HepG2 (cell line): Measurements from ENCODE around the gene CNTFR. TPM values are rescaled to one million over a fixed set of nuclear protein-coding genes. Genes with fewer than 3 reads are reported as not detected.

Experiments used
- ATAC-seq: fragments of 200-7000 bp; cut with Tn5 transposase; 3 replicates; pipeline ENCODE4 v1.9.1; 2020; ENCODE audit warnings: mild to moderate bottlenecking, moderate library complexity
- BruUV-seq: library from RNA; stranded (reverse); fragments of 400-500 nt; replicated peaks from 2 replicates; lab custom pipeline; 2021; lab: Mats Ljungman, UMichigan
- CTCF ChIA-PET: fragments of 300-600 bp; formaldehyde crosslinking; extraction: SDS; loops from one replicate; lab custom pipeline; 2021; ENCODE audit warnings: low total read pairs, inconsistent platforms, low intra/inter-chr PET ratio; lab: Yijun Ruan, JAX
- POLR2A ChIA-PET: fragments of 350-600 bp; sonication (Branson Sonifier 250); formaldehyde crosslinking; loops from one replicate; lab custom pipeline; 2020; ENCODE audit warnings: antibody characterized with exemption, inconsistent platforms; lab: Yijun Ruan, JAX
- DNase-seq: peaks from one replicate; pipeline ENCODE4 v3.0.0-alpha.2; 2015; ENCODE audit warnings: low spot score
- FAIRE-seq: peaks from 3 replicates; lab custom pipeline; 2011; peaks lifted over from hg19 to GRCh38; lab: Jason Lieb, UNC
- H2AFZ ChIP-seq: one replicate; pipeline ENCODE4 v1.6.1; 2011; ENCODE audit warnings: low read length, inconsistent platforms
- H3K27ac ChIP-seq: fragments of 300-600 bp; 3 replicates; pipeline ENCODE4 v1.8.0; 2011; ENCODE audit warnings: mixed run types, mild to moderate bottlenecking, mixed read lengths, low read length, inconsistent platforms; ENCODE audit not compliant: insufficient read depth; ENCODE audit errors: extremely low read length
- H3K27me3 ChIP-seq, 2 experiments: fragments of 200-600 bp in 1 of 2; 2 replicates in 1 of 2; 3 replicates in 1 of 2; pipeline versions ENCODE4 v1.6.0 to v1.8.0; 2011; ENCODE audit warnings: low read length in 2 of 2, mild to moderate bottlenecking in 2 of 2, moderate library complexity in 2 of 2, inconsistent platforms in 1 of 2; ENCODE audit not compliant: insufficient read depth in 2 of 2, control insufficient read depth in 1 of 2
- H3K36me3 ChIP-seq, 2 experiments: fragments of 200-600 bp in 1 of 2; replicated peaks in 1 of 2; 2 replicates in 1 of 2; 3 replicates in 1 of 2; pipeline versions ENCODE4 v1.5.1 to v1.8.0; 2011; ENCODE audit warnings: low read length in 2 of 2, inconsistent platforms in 1 of 2; ENCODE audit not compliant: insufficient read depth in 2 of 2, control insufficient read depth in 1 of 2
- H3K4me1 ChIP-seq: 2 replicates; pipeline ENCODE4 v1.5.1; 2012; ENCODE audit warnings: low read length, inconsistent platforms; ENCODE audit not compliant: insufficient read depth
- H3K4me2 ChIP-seq: 2 replicates; pipeline ENCODE4 v1.6.0; 2011; ENCODE audit warnings: low read depth, low read length, inconsistent platforms
- H3K4me3 ChIP-seq, 3 experiments: fragments of 200-600 bp in 1 of 3; sonication (generic), shearing (Covaris generic) in 1 of 3; replicated peaks in 1 of 3; 2 replicates each; pipeline ENCODE4 v1.5.1; 2011 to 2016; ENCODE audit warnings: low read length in 3 of 3, inconsistent platforms in 2 of 3, low read depth in 2 of 3, mild to moderate bottlenecking in 2 of 3, control low read depth in 1 of 3, mixed read lengths in 1 of 3; ENCODE audit not compliant: insufficient read depth in 1 of 3
- H3K79me2 ChIP-seq: one replicate; pipeline ENCODE4 v1.6.1; 2011; ENCODE audit warnings: low read length, inconsistent platforms; ENCODE audit not compliant: insufficient read depth
- H3K9ac ChIP-seq: 2 replicates; pipeline ENCODE4 v1.6.0; 2011; ENCODE audit warnings: mild to moderate bottlenecking, low read depth, low read length, inconsistent platforms; ENCODE audit not compliant: insufficient read depth
- H3K9me3 ChIP-seq: 2 replicates; pipeline ENCODE4 v1.5.1; 2012; ENCODE audit warnings: mild to moderate bottlenecking, low read length
- H4K20me1 ChIP-seq: 2 replicates; pipeline ENCODE4 v1.6.0; 2011; ENCODE audit warnings: inconsistent platforms, mild to moderate bottlenecking, low read length, moderate library complexity; ENCODE audit not compliant: insufficient read depth
- FOXJ3 ChIP-seq: sonication (generic); formaldehyde crosslinking; IDR thresholded peaks from 2 replicates; pipeline ENCODE4 v1.4.0; 2020; ENCODE audit warnings: missing genetic modification reagents, mild to moderate bottlenecking, borderline replicate concordance
- HMGXB4 ChIP-seq, 2 experiments: sonication (generic) in 1 of 2; formaldehyde crosslinking in 1 of 2; IDR thresholded peaks; 2 replicates each; pipeline versions ENCODE4 v1.4.0 to v1.6.1; 2018 to 2020; ENCODE audit warnings: missing genetic modification reagents in 2 of 2, borderline replicate concordance in 1 of 2, low read depth in 1 of 2, mild to moderate bottlenecking in 1 of 2, missing biosample characterization in 1 of 2
- HNRNPL ChIP-seq: fragments of 200-400 bp; formaldehyde crosslinking; IDR thresholded peaks from 2 replicates; pipeline ENCODE4 v1.6.1; 2017; ENCODE audit warnings: mild to moderate bottlenecking, low read depth, low read length
- MYC ChIP-seq: sonication (generic); formaldehyde crosslinking; IDR thresholded peaks from 2 replicates; pipeline ENCODE4 v1.9.0; 2021; ENCODE audit warnings: missing genetic modification reagents, borderline replicate concordance
- POGK ChIP-seq: sonication (generic); formaldehyde crosslinking; conservative IDR thresholded peaks from 2 replicates; pipeline ENCODE4 v1.8.0; 2022; ENCODE audit warnings: mild to moderate bottlenecking, moderate library complexity, missing genetic modification reagents
- RAD21 ChIP-seq: fragments of 450-650 bp; formaldehyde crosslinking; IDR thresholded peaks from 2 replicates; pipeline ENCODE4 v1.5.0; 2020; ENCODE audit warnings: mild to moderate bottlenecking
- SALL1 ChIP-seq: sonication (generic); formaldehyde crosslinking; IDR thresholded peaks from 2 replicates; pipeline ENCODE4 v1.8.0; 2022; ENCODE audit warnings: mild to moderate bottlenecking, missing genetic modification reagents
- SRY ChIP-seq: sonication (generic); formaldehyde crosslinking; IDR thresholded peaks from 2 replicates; pipeline ENCODE4 v1.8.0; 2022; ENCODE audit warnings: mild to moderate bottlenecking, missing genetic modification reagents
- STAG1 ChIP-seq: sonication (generic); formaldehyde crosslinking; IDR thresholded peaks from 2 replicates; pipeline ENCODE4 v1.4.0; 2020; ENCODE audit warnings: missing genetic modification reagents
- SUZ12 ChIP-seq: fragments of 150-350 bp; IDR thresholded peaks from 2 replicates; pipeline ENCODE4 v1.6.1; 2014; ENCODE audit warnings: low read depth, low read length
- XRCC5 ChIP-seq: fragments of 200-400 bp; formaldehyde crosslinking; optimal IDR thresholded peaks from 2 replicates; pipeline ENCODE3; 2017; ENCODE audit warnings: mild to moderate bottlenecking, low read length
- ZBTB14 ChIP-seq: sonication (generic); formaldehyde crosslinking; IDR thresholded peaks from 2 replicates; pipeline ENCODE4 v1.4.0; 2020; ENCODE audit warnings: missing genetic modification reagents
- ZFP37 ChIP-seq: sonication (generic); formaldehyde crosslinking; IDR thresholded peaks from 2 replicates; pipeline ENCODE4 v1.4.0; 2020; ENCODE audit warnings: missing genetic modification reagents, borderline replicate concordance
- ZNF788 ChIP-seq: sonication (generic); formaldehyde crosslinking; IDR thresholded peaks from 2 replicates; pipeline ENCODE4 v1.5.0; 2020; ENCODE audit warnings: mild to moderate bottlenecking, missing genetic modification reagents, borderline replicate concordance
- WGBS: methylation state at CpG from one replicate; pipeline ENCODE4 v1.1.6; 2017; ENCODE audit warnings: low lambda C conversion rate; 5-methylcytosine and 5-hydroxymethylcytosine counted together
- in situ Hi-C: cut with HindIII; loops from 2 replicates; pipeline ENCODE4 v1.10.0; 2017; ENCODE audit warnings: low pct_unique_long_range_greater_than_20kb; ENCODE audit not compliant: extremely low pct_ligation_motif_present
- intact Hi-C: fragments of 100-400 bp; cut with micrococcal nuclease; formaldehyde crosslinking; loops from one replicate; pipeline ENCODE4 v1.10.0; 2022; ENCODE audit not compliant: unreplicated experiment
- polyA plus RNA-seq, 8 experiments: library from polyadenylated mRNA; depleted of rRNA in 3 of 8; stranded (reverse) in 7 of 8; unstranded in 1 of 8; fragments of >200 nt; fragmentation: Illumina TruSeq in 4 of 8; extraction: Trizol in 4 of 8; gene quantifications; 2 replicates each; pipeline versions ENCODE4 v1.2.1 to v1.2.3, GENCODE V29; 2011 to 2016; ENCODE audit warnings: low read depth in 4 of 8, missing spikeins in 1 of 8, mixed read lengths in 1 of 8; ENCODE audit not compliant: insufficient read depth in 1 of 8
- total RNA-seq, 5 experiments: library from RNA; depleted of rRNA; stranded (reverse); fragments of >200 nt; fragmentation: Illumina TruSeq; extraction: Trizol; gene quantifications; 2 replicates each; pipeline ENCODE4 v1.2.3, GENCODE V29; 2016; ENCODE audit warnings: low read depth in 1 of 5
- TF ChIP-seq, protein P1 (sequence below): sonication (generic); formaldehyde crosslinking; IDR thresholded peaks from 2 replicates; pipeline ENCODE4 v1.4.0; 2020; ENCODE audit warnings: missing genetic modification reagents

The CNTFR gene
- total and polyA plus RNA-seq, 2 of the 13 experiments (the other 11 are each of a cell fraction or from before 2014, with no cell fraction given): not detected

- intact Hi-C loops: loop anchor here (1.0 kb wide), 2 partner anchors 7 to 21 kb away; partner anchors contain the start of gene DCTN3
- TF ChIP-seq SRY (CRISPR knock-in tag) (0 out of 2 replicates have a peak, but pooled peaks have one; percentile 10), STAG1 (CRISPR knock-in tag) (peak; percentile 61), ZNF788 (CRISPR knock-in tag) (peak; percentile 36; the same call in 1 of the 2 replicates), POGK (peak; percentile 43; the same call in 1 of the 2 replicates), RAD21 (CRISPR knock-in tag) (peak; percentile 59), SALL1 (CRISPR knock-in tag) (no peak), FOXJ3 (CRISPR knock-in tag) (no peak), SUZ12 (no peak), XRCC5 (peak; percentile 30), ZBTB14 (CRISPR knock-in tag) (0 out of 2 replicates have a peak, but pooled peaks have one; percentile 37), HMGXB4 (CRISPR knock-in tag; IDR thresholded peaks at IDR 0.05; ENCODE audit: borderline replicate concordance in 1 of 2, low read depth in 1 of 2) (peak in 1 of 2 experiments; percentile 37; a peak in 1 of 4 replicates), HNRNPL (0 out of 2 replicates have a peak, but pooled peaks have one; percentile 25), ZFP37 (CRISPR knock-in tag) (0 out of 2 replicates have a peak, but pooled peaks have one; percentile 29), MYC (CRISPR knock-in tag) (no peak)
- TF ChIP-seq, protein P1, sequence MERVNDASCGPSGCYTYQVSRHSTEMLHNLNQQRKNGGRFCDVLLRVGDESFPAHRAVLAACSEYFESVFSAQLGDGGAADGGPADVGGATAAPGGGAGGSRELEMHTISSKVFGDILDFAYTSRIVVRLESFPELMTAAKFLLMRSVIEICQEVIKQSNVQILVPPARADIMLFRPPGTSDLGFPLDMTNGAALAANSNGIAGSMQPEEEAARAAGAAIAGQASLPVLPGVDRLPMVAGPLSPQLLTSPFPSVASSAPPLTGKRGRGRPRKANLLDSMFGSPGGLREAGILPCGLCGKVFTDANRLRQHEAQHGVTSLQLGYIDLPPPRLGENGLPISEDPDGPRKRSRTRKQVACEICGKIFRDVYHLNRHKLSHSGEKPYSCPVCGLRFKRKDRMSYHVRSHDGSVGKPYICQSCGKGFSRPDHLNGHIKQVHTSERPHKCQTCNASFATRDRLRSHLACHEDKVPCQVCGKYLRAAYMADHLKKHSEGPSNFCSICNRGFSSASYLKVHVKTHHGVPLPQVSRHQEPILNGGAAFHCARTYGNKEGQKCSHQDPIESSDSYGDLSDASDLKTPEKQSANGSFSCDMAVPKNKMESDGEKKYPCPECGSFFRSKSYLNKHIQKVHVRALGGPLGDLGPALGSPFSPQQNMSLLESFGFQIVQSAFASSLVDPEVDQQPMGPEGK (CRISPR knock-in tag): peak; percentile 39; the same call in 1 of the 2 replicates
These were observed 23.4 kb upstream of the CNTFR start for GRCh38 chr9:34612788-34613390.

More at GRCh38 chr9:34612788-34613390, 23.4 kb upstream of the CNTFR start:
- Histone ChIP-seq H3K79me2 (peaks cover 6% of the 10 kb centered on the region), H3K4me3 (peak overlapping the region; percentile 84 to 91 (median 89)), H3K9me3 (no peaks in the 10 kb centered on the region), H3K27me3 (no peaks in the 10 kb centered on the region), H2AFZ (no peak overlapping the region), H3K9ac (peak overlapping the region; percentile 95; the same call in 1 of the 2 replicates), H3K27ac (no peak overlapping the region), H3K4me1 (peaks cover 29% of the 10 kb centered on the region), H3K4me2 (peak overlapping the region; percentile 77), H3K36me3 (peaks cover 1 to 4% of the 10 kb centered on the region in 2 experiments; a peak in 2 of 5 replicates), H4K20me1 (no peaks in the 10 kb centered on the region; the same call in 1 of the 2 replicates)
- no TSS peak for BruUV-seq
- in situ Hi-C loops: no loop called here
- ATAC-seq (peak; percentile 78), DNase-seq (peak; percentile 73), FAIRE-seq (peak; percentile 82)
- under 1% methylated on average over 12 of the region's 15 CpGs for WGBS
- CTCF ChIA-PET: interaction anchor here (1.1 to 3.5 kb wide), 3 partner anchors 20 to 62 kb away, joined by 3 to 54 read pairs (median 6); no protein-coding TSS in a partner anchor
- POLR2A ChIA-PET: interaction anchor here (0.9 to 2.2 kb wide), 6 partner anchors 16 to 52 kb away, joined by 3 to 13 read pairs (median 4); partner anchors contain the start of genes ARID3C, GALT and SIGMAR1
